HFFc6 (cell line): ENCODE measurements around the gene ZNF726. TPM values are rescaled to one million over a fixed set of nuclear protein-coding genes. Genes with fewer than 3 reads are reported as not detected.
"Not testable (repeated sequence)": the region's sequence is repeated elsewhere in the genome, so short reads cannot be mapped to it uniquely, and the experiment has no call there.

Source experiments
- DNase-seq: peaks from one replicate; pipeline ENCODE4 v3.0.0-alpha.2; 2018
- H3K27ac Mint-ChIP-seq: 2 replicates; pipeline ENCODE4 v1.8.0; 2020; ENCODE audit warnings: mild to moderate bottlenecking, mixed read lengths
- H3K27me3 Mint-ChIP-seq: 2 replicates; pipeline ENCODE4 v1.8.0; 2021; ENCODE audit warnings: mild to moderate bottlenecking, moderate library complexity, mixed read lengths; ENCODE audit not compliant: insufficient read depth
- H3K36me3 Mint-ChIP-seq: 2 replicates; pipeline ENCODE4 v1.8.0; 2021; ENCODE audit warnings: low read depth, mixed read lengths
- H3K4me1 Mint-ChIP-seq: 2 replicates; pipeline ENCODE4 v1.8.0; 2020; ENCODE audit warnings: low read depth, mixed read lengths
- H3K4me3 Mint-ChIP-seq: 2 replicates; pipeline ENCODE4 v1.8.0; 2020; ENCODE audit warnings: mild to moderate bottlenecking, moderate library complexity, mixed read lengths
- H3K9me3 Mint-ChIP-seq: 2 replicates; pipeline ENCODE4 v1.8.0; 2020; ENCODE audit warnings: mild to moderate bottlenecking, mixed read lengths
- total RNA-seq, 6 experiments: library from RNA; stranded (reverse); fragmentation: NEBNext Ultra II Directional; extraction: Animal tissue kit (Norgen Biotek cat#: 25700); gene quantifications; 2 replicates in 1 of 6; 3 replicates in 5 of 6; pipeline ENCODE4 v1.2.3, GENCODE V29; 2021
- TF ChIP-seq, protein P1 (sequence below): fragments of 200-600 bp; sonication (generic); IDR thresholded peaks from 2 replicates; pipeline ENCODE4 v1.5.0; 2021; ENCODE audit warnings: antibody characterized with exemption, mild to moderate bottlenecking

The ZNF726 gene
- total RNA-seq, 6 experiments from 2014 or later, result 1.1 to 4.0 (median 3.2) TPM

DNA sequence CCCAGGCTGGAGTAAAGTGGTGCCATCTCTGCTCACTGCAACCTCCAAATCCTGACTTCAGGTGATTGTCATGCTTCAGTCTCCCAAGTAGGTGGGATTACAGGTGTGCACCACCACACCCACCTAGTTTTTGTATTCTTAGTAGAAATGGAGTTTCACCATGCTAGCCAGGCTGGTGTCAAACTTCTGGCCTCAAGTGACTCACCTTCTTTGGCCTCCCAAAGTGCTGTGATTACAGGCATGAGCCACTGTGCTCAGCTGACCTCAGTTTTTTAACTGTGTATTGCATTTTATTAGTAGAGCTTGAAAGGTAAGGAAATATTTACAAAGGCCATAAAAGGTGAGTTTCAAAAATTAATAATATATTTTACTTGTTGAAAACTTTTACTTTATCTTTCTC lies 2.3 kb downstream of the ZNF726 start:
- no peaks in the 10 kb centered on the region; the same call in 1 of the 2 replicates for H3K9me3 Mint-ChIP-seq
- peak; percentile 12 for DNase-seq
- TF ChIP-seq, protein P1, sequence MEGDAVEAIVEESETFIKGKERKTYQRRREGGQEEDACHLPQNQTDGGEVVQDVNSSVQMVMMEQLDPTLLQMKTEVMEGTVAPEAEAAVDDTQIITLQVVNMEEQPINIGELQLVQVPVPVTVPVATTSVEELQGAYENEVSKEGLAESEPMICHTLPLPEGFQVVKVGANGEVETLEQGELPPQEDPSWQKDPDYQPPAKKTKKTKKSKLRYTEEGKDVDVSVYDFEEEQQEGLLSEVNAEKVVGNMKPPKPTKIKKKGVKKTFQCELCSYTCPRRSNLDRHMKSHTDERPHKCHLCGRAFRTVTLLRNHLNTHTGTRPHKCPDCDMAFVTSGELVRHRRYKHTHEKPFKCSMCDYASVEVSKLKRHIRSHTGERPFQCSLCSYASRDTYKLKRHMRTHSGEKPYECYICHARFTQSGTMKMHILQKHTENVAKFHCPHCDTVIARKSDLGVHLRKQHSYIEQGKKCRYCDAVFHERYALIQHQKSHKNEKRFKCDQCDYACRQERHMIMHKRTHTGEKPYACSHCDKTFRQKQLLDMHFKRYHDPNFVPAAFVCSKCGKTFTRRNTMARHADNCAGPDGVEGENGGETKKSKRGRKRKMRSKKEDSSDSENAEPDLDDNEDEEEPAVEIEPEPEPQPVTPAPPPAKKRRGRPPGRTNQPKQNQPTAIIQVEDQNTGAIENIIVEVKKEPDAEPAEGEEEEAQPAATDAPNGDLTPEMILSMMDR, result no peak

GRCh38 chr19:23917856-23918255 lies 3.2 kb downstream of the ZNF726 start:
- H3K36me3 Mint-ChIP-seq, result peaks cover 49% of the 10 kb centered on the region
- peaks cover 6% of the 10 kb centered on the region for H3K27me3 Mint-ChIP-seq
- DNase-seq, result no peak
- H3K4me3 Mint-ChIP-seq, result no peak overlapping the region
- no peak overlapping the region for H3K27ac Mint-ChIP-seq
- TF ChIP-seq, protein P1, result no peak
- H3K9me3 Mint-ChIP-seq, result no peaks in the 10 kb centered on the region; the same call in 1 of the 2 replicates
- peaks cover 9% of the 10 kb centered on the region for H3K4me1 Mint-ChIP-seq

More for the DNA sequence above, 2.3 kb downstream of the ZNF726 start:
- Mint-ChIP-seq H3K4me3 (no peak overlapping the region), H3K36me3 (peaks cover 40% of the 10 kb centered on the region), H3K27ac (no peak overlapping the region; the same call in 1 of the 2 replicates), H3K27me3 (peaks cover 6% of the 10 kb centered on the region), H3K4me1 (peaks cover 9% of the 10 kb centered on the region)

DNA sequence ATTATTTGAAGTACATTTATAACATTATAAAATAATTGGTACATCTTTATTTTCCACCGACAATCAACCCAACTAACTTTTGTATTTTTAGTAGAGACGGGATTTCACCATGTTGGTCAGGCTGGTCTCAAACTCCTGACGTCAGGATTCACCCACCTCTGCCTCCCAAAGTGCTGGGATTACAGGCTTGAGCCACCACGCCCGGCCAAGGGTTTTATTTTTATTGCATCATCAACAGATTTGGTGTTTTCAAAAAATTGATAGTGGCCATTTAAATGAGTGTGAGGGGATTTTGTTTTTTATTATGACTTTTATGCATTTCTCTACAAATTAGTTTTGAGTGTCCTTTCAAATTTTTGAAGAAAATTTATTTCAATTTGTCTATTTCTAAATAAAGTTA lies 10.6 kb downstream of the ZNF726 start:
- H3K27me3 Mint-ChIP-seq, result peaks cover 2% of the 10 kb centered on the region
- H3K4me3 Mint-ChIP-seq, result no peak overlapping the region
- no peaks in the 10 kb centered on the region for H3K4me1 Mint-ChIP-seq
- TF ChIP-seq, protein P1, result no peak
- no peak for DNase-seq
- H3K9me3 Mint-ChIP-seq, result peaks cover 9% of the 10 kb centered on the region
- peaks cover 59% of the 10 kb centered on the region for H3K36me3 Mint-ChIP-seq
- no peak overlapping the region for H3K27ac Mint-ChIP-seq

GRCh38 chr19:23932878-23933277 lies 18.2 kb downstream of the ZNF726 start:
- no peak overlapping the region for H3K27ac Mint-ChIP-seq
- no peaks in the 10 kb centered on the region for H3K27me3 Mint-ChIP-seq
- H3K4me3 Mint-ChIP-seq, result no peak overlapping the region
- DNase-seq, result no peak
- TF ChIP-seq, protein P1, result no peak
- H3K4me1 Mint-ChIP-seq, result no peaks in the 10 kb centered on the region
- H3K36me3 Mint-ChIP-seq, result peaks cover 56% of the 10 kb centered on the region
- peaks cover 65% of the 10 kb centered on the region for H3K9me3 Mint-ChIP-seq

DNA sequence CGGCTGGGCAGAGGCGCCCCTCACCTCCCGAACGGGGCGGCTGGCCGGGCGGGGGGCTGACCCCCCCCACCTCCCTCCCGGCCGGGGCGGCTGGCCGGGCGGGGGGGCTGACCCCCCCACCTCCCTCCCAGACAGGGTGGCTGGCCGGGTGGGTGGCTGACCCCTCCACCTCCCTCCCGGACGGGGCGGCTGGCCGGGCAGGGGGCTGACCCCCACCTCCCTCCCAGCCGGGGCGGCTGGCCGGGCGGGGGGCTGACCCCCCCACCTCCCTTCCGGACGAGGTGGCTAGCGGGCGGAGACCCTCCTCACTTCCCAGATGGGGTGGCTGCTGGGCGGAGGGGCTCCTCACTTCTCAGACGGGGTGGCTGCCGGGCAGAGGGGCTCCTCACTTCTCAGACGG lies 22.3 kb downstream of the ZNF726 start:
- H3K36me3 Mint-ChIP-seq, result peaks cover 57% of the 10 kb centered on the region
- not testable (repeated sequence) for H3K27ac Mint-ChIP-seq, DNase-seq, H3K4me1 Mint-ChIP-seq, H3K4me3 Mint-ChIP-seq, H3K27me3 Mint-ChIP-seq
- peaks cover 73% of the 10 kb centered on the region for H3K9me3 Mint-ChIP-seq

DNA sequence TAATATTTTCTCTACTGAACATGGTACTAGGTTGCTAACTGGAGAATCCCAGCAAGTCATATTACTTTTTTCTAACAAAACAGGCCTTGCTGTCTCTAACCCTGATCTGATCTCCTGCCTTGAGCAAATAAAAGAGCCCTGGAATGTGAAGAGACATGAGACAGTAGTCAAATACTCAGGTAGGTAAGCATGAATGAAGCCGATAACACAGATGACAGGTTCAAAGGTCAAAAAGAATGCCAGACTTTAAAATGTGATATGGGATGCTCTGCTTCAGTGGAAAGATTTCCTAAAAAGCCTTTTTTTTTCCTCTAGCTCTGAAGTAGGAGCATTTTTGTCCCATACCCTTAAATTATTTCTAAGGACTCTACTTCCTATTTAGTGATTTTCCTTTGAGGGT lies 28.7 kb downstream of the ZNF726 start:
- Mint-ChIP-seq H3K27me3 (no peaks in the 10 kb centered on the region), H3K4me3 (no peak overlapping the region), H3K4me1 (no peaks in the 10 kb centered on the region), H3K36me3 (peaks cover 59% of the 10 kb centered on the region), H3K9me3 (peaks cover 30% of the 10 kb centered on the region), H3K27ac (no peak overlapping the region)
- DNase-seq, result no peak
- TF ChIP-seq, protein P1, result no peak
